CD4-positive, alpha-beta T cell treated with Interleukin-2 at 100 ng/mL for 4 hours (primary cell): ENCODE results near the gene TERB2.
"Not testable (repeated sequence)": the region's sequence is repeated elsewhere in the genome, so short reads cannot be mapped to it uniquely, and the experiment has no call there.

ENCODE experiments used
- DNase-seq: peaks from one replicate; pipeline ENCODE4 v3.0.0-alpha.2; 2020; ENCODE audit warnings: low spot score

The TERB2 gene

GRCh38 chr15:45003731-45004410 is 47.4 kb downstream of the TERB2 start:
- DNase-seq, result not testable (repeated sequence)

- DNase-seq, result not testable (repeated sequence)
Measured at GRCh38 chr15:45004590-45005175, 48.2 kb downstream of the TERB2 start.

- no peak for DNase-seq
Measured at GRCh38 chr15:45009046-45009445, 52.6 kb downstream of the TERB2 start.

- not testable (repeated sequence) for DNase-seq
Measured at GRCh38 chr15:45015114-45015513, 58.6 kb downstream of the TERB2 start.

- not testable (repeated sequence) for DNase-seq
Measured at GRCh38 chr15:45020222-45020900, 63.9 kb downstream of the TERB2 start.

GRCh38 chr15:45020901-45021259 is 64.4 kb downstream of the TERB2 start:
- DNase-seq, result not testable (repeated sequence)

GRCh38 chr15:45021348-45021747 is 64.9 kb downstream of the TERB2 start:
- no peak for DNase-seq

GRCh38 chr15:45022871-45023658 is 66.6 kb downstream of the TERB2 start, which contains the start of gene SORD:
SORD (plus strand) TSS chr15:45023195; CDS start chr15:45023284, 89 bp downstream.
- DNase-seq, result peak; percentile 85

- no peak for DNase-seq
Measured at GRCh38 chr15:45023659-45024225, 67.3 kb downstream of the TERB2 start.

- DNase-seq, result not testable (repeated sequence)
Measured at GRCh38 chr15:45024649-45025048, 68.2 kb downstream of the TERB2 start.

GRCh38 chr15:45025627-45026026 is 69.1 kb downstream of the TERB2 start:
- not testable (repeated sequence) for DNase-seq

- DNase-seq, result no peak
Measured at GRCh38 chr15:45026651-45027190, 70.2 kb downstream of the TERB2 start.

GRCh38 chr15:45027220-45027619 is 70.7 kb downstream of the TERB2 start:
- DNase-seq, result no peak
